Testis (tissue), 3 donors: ENCODE measurements around the gene SPDYE4. TPM values are rescaled to one million over a fixed set of nuclear protein-coding genes. Genes with fewer than 3 reads are reported as not detected.

Source experiments
- DNase-seq: peaks from one replicate; pipeline ENCODE4 v3.0.0-alpha.2; 2019
- H3K27ac ChIP-seq, 2 donors: fragments of 200-600 bp; sonication (generic); one replicate each; pipeline ENCODE4 v1.5.1; 2019
- H3K27me3 ChIP-seq: fragments of 200-600 bp; sonication (generic); one replicate; pipeline ENCODE4 v1.5.1; 2019
- H3K36me3 ChIP-seq: fragments of 200-600 bp; sonication (generic); one replicate; pipeline ENCODE4 v1.5.1; 2017; ENCODE audit warnings: low read depth; ENCODE audit errors: missing control alignments
- H3K4me1 ChIP-seq: fragments of 200-600 bp; sonication (generic); one replicate; pipeline ENCODE4 v1.5.1; 2019
- H3K4me3 ChIP-seq, 2 donors: fragments of 200-600 bp; sonication (generic); one replicate each; pipeline ENCODE4 v1.5.1; 2017 to 2019
- H3K9me3 ChIP-seq: fragments of 200-600 bp; sonication (generic); one replicate; pipeline ENCODE4 v1.5.1; 2017
- CTCF ChIP-seq, 3 experiments: fragments of 450-650 bp in 2 of 3; fragments of 200-600 bp in 1 of 3; sonication (generic) in 1 of 3; IDR thresholded peaks; one replicate each; pipeline ENCODE4 v1.5.1; 2016 to 2019; ENCODE audit warnings: antibody characterized with exemption in 3 of 3, mild to moderate bottlenecking in 2 of 3, moderate library complexity in 1 of 3
- POLR2A ChIP-seq: fragments of 450-650 bp; IDR thresholded peaks from one replicate; pipeline ENCODE4 v1.6.1; 2017; ENCODE audit warnings: antibody characterized with exemption, mild to moderate bottlenecking, moderate library complexity
- WGBS, 2 donors: methylation state at CpG; one replicate each; pipeline ENCODE4 v1.1.5; 2018; 5-methylcytosine and 5-hydroxymethylcytosine counted together
- intact Hi-C: fragments of 100-400 bp; cut with DNase I; formaldehyde crosslinking; loops from one replicate; pipeline ENCODE4 v1.15.1; 2023; ENCODE audit warnings: low total_unique reads
- polyA plus RNA-seq: library from polyadenylated mRNA; stranded (reverse); fragments of 350-450 nt; fragmentation: Illumina TruSeq; extraction: RNeasy Lipid Tissue Mini Kit (QIAGEN cat#74804); gene quantifications from one replicate; pipeline ENCODE4 v1.2.3, GENCODE V29; 2014; ENCODE audit warnings: low read depth, low replicate concordance; ENCODE audit not compliant: insufficient read depth
- total RNA-seq, 2 donors: library from RNA; depleted of rRNA; stranded (reverse); fragments of >200 nt; gene quantifications; one replicate each; pipeline ENCODE4 v1.2.3, GENCODE V29; 2016

The SPDYE4 gene
- total and polyA plus RNA-seq, 3 donors from 2014 or later = 3.3 to 19.6 (median 17.6) TPM

- H3K4me3 ChIP-seq = no peak overlapping the region
- WGBS, 2 donors = 80 to 81% methylated on average over 8 of the region's 8 CpGs
- DNase-seq = no peak
- peaks cover 5% of the 10 kb centered on the region for H3K4me1 ChIP-seq
- no peaks in the 10 kb centered on the region for H3K9me3 ChIP-seq
- no peaks in the 10 kb centered on the region for H3K27me3 ChIP-seq
- TF ChIP-seq POLR2A (no peak), CTCF (IDR thresholded peaks at IDR 0.05) (no peak)
- H3K27ac ChIP-seq = no peak overlapping the region
- no peaks in the 10 kb centered on the region for H3K36me3 ChIP-seq
- intact Hi-C loops = loop anchor here (10.0 kb wide), 1 partner anchor 328 kb away; no protein-coding TSS in a partner anchor
These were observed 15.5 kb downstream of the SPDYE4 start for GRCh38 chr17:8742819-8743218.

DNA sequence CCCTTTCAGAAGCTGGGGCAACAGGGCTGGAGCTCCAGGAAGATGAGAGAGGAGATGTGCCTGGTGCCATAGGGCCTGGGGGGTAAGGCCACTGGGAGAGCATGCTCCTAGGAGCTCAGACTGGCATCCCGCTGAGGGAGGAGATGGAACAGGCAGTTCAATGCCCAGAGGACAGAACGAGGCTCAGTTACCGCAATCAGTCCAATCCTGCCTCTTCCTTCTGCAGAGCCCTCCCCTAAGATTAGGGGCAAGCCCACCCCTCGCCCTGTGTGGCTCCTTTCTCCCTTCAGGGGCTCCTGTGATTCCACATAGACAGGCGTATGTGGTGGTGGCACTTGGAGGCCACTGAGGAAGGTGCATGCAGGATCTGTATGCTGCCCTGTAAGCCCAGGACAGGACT, 16.1 kb downstream of the SPDYE4 start:
- Histone ChIP-seq H3K27me3 (no peaks in the 10 kb centered on the region), H3K9me3 (no peaks in the 10 kb centered on the region), H3K36me3 (no peaks in the 10 kb centered on the region), H3K4me3 (no peak overlapping the region), H3K27ac (no peak overlapping the region), H3K4me1 (peaks cover 5% of the 10 kb centered on the region)
- no peak for DNase-seq
- intact Hi-C loops = loop anchor here (10.0 kb wide), 1 partner anchor 327 kb away; no protein-coding TSS in a partner anchor
- TF ChIP-seq POLR2A (no peak), CTCF (IDR thresholded peaks at IDR 0.05) (no peak)
- WGBS, 2 donors = 88 to 97% methylated on average over 4 to 5 of the region's 5 CpGs

- H3K27ac ChIP-seq = no peak overlapping the region
- H3K9me3 ChIP-seq = no peaks in the 10 kb centered on the region
- H3K36me3 ChIP-seq = no peaks in the 10 kb centered on the region
- H3K27me3 ChIP-seq = no peaks in the 10 kb centered on the region
- H3K4me1 ChIP-seq = peaks cover 5% of the 10 kb centered on the region
- TF ChIP-seq CTCF (IDR thresholded peaks at IDR 0.05) (no peak), POLR2A (no peak)
- 68 to 85% methylated on average over 4 of the region's 4 CpGs for WGBS, 2 donors
- no peak for DNase-seq
- no peak overlapping the region for H3K4me3 ChIP-seq
- intact Hi-C loops = loop anchor here (10.0 kb wide), 1 partner anchor 327 kb away; no protein-coding TSS in a partner anchor
These were observed 16.6 kb downstream of the SPDYE4 start for GRCh38 chr17:8741771-8742170.

DNA sequence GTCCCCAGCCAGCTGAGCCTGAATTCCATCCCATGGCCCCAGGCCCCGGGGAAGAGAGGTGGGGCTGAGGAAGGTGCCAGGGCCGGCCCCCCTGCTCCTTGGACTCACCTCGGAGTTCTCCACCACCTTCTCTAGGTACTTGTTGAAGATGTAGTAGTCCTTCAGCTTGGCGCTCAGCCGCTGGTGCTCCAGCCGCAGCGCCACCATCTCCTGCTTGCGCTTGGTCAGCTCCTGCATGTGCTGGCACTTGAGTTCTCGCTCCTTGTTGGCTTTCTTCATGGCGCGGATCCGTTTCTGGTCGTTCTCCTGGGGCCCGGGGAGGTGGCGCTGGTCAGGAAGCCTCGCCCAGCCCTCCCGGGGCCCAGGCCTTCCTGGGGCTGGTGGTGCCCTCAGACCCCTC, 17.0 kb downstream of the SPDYE4 start:
- WGBS, 2 donors = 93 to 97% methylated on average over 17 of the region's 17 CpGs
- no peaks in the 10 kb centered on the region for H3K9me3 ChIP-seq
- H3K36me3 ChIP-seq = no peaks in the 10 kb centered on the region
- H3K27ac ChIP-seq = no peak overlapping the region
- intact Hi-C loops = loop anchor here (10.0 kb wide), 1 partner anchor 327 kb away; no protein-coding TSS in a partner anchor
- DNase-seq = no peak
- H3K4me1 ChIP-seq = peaks cover 4% of the 10 kb centered on the region
- H3K4me3 ChIP-seq = no peak overlapping the region
- H3K27me3 ChIP-seq = no peaks in the 10 kb centered on the region
- TF ChIP-seq CTCF (IDR thresholded peaks at IDR 0.05) = no peak
- TF ChIP-seq POLR2A = no peak

DNA sequence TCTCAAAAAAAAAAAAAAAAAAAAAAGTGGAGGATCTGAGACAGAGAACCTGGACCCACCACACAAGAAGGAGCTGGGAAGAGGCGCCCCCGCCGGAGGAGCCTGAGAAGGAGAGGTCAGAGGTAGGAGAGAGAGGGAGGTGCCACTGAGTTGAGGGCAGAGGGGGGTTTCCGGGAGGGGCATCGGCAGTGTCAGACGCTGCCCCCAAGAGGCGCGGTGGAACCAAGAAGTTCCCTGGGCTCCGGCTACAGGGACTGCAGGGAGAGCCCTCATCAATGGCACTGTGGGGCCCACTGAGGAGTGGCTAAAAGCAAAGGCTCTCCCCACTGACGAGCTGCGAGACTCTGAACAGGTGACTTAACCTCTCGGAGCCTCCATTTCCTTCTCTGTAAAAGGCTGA, 17.9 kb downstream of the SPDYE4 start:
- Histone ChIP-seq H3K4me1 (no peaks in the 10 kb centered on the region), H3K4me3 (no peak overlapping the region), H3K27ac (no peak overlapping the region), H3K36me3 (no peaks in the 10 kb centered on the region), H3K27me3 (no peaks in the 10 kb centered on the region), H3K9me3 (no peaks in the 10 kb centered on the region)
- no peak for DNase-seq
- TF ChIP-seq CTCF (IDR thresholded peaks at IDR 0.05) = no peak
- TF ChIP-seq POLR2A = no peak
- 67 to 73% methylated on average over 12 of the region's 12 CpGs for WGBS, 2 donors
- intact Hi-C loops = loop anchor here (10.0 kb wide), 1 partner anchor 326 kb away; no protein-coding TSS in a partner anchor
